GM21367 (cell line): ENCODE results near the gene SMARCC2.

ENCODE experiments used
- ATAC-seq: cut with Tn5 transposase; IDR thresholded peaks from one replicate; pipeline ENCODE4 v1.9.1; 2021; ENCODE audit not compliant: unreplicated experiment

SMARCC2 gene

GRCh38 chr12:56152756-56153677 lies 36.3 kb downstream of the SMARCC2 start:
- ATAC-seq, result no peak

GRCh38 chr12:56152132-56152755 lies 37.0 kb downstream of the SMARCC2 start, which contains the start of gene MYL6B:
MYL6B (plus strand) TSS chr12:56152587; CDS start chr12:56153919, 1,332 bp downstream.
- peak; percentile 66 for ATAC-seq

GRCh38 chr12:56151672-56152131 lies 37.6 kb downstream of the SMARCC2 start:
- no peak for ATAC-seq

GRCh38 chr12:56150563-56150962 lies 38.7 kb downstream of the SMARCC2 start:
- ATAC-seq, result no peak

DNA sequence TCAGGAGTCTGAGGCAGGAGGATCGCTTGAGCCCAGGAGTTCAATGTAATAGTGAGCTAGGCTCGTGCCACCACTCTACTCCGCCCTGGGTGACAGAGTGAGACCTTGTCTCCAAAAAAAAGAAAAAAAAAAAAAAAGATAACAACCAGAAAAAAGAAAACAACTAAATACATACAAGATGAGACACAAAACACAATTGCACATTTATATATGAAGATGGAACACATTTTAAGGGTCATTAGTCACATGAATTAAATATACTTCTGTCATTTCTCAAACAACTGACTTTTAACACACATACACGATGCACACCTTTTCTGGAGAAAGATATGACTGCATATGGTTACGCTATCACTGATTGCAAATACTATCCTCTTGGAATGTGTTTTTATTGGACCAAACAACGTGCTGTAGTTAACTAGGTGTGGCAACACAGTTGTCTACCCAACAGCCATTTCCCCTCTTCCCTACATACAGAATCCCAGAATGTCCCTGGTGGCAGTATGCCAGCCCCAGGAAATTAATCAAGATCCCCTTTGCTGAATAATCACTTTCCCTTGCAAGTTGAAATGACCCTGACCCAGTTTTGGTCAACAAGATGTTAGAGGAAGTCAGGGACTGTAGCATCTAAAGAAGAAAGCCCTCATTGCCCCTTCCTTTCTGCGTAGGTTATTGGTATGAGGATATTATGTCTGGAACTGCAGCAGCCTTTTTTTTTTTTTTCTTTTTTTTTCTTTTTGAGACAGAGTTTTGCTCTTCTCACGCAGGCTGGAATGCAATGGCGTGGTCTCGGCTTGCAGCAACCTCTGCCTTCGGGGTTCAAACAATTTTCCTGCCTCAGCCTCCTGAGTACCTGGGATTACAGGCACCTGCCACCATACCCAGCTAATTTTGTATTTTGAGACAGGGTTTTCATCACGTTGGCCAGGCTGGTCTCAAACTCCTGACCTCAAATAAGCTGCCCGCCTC lies 42.5 kb downstream of the SMARCC2 start:
- ATAC-seq, result no peak

GRCh38 chr12:56145217-56145616 lies 44.1 kb downstream of the SMARCC2 start:
- ATAC-seq, result no peak

- no peak for ATAC-seq
Measured at GRCh38 chr12:56143870-56144269, 45.4 kb downstream of the SMARCC2 start.

- no peak for ATAC-seq
Measured at GRCh38 chr12:56143217-56143616, 46.1 kb downstream of the SMARCC2 start.

DNA sequence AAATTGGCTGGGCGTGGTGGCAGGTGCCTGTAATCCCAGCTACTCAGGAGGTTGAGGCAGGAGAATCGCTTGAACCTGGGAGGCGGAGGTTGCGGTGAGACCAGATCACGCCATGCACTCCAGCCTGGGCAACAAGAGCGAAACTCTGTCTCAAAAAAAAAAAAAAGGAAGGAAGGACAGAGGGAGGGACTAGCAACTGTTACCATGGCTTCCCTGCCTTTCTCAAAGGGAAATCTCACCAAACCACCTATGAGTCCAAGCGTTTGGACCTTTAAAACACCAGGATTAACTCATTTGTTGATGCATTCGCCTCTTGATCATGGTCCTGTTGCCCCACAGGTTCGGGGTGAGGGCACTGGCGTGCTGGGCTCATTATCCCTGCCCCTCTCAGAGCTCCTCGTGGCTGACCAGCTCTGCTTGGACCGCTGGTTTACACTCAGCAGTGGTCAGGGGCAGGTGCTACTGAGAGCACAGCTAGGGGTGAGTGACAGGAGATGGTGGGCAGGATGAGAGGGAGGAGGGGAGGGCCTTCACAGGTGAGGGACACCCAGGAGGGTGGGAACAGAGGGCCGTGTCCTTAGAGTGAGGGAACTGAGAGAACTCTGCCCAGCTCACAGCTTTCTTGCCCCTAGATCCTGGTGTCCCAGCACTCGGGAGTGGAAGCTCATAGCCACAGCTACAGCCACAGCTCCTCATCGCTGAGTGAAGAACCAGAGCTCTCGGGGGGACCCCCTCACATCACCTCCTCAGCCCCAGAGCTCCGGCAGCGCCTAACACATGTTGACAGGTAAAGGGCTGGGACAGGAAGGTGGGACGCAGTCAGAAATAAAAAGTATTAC lies 47.1 kb downstream of the SMARCC2 start:
- no peak for ATAC-seq

GRCh38 chr12:56137853-56138571 lies 51.3 kb downstream of the SMARCC2 start:
- no peak for ATAC-seq

DNA sequence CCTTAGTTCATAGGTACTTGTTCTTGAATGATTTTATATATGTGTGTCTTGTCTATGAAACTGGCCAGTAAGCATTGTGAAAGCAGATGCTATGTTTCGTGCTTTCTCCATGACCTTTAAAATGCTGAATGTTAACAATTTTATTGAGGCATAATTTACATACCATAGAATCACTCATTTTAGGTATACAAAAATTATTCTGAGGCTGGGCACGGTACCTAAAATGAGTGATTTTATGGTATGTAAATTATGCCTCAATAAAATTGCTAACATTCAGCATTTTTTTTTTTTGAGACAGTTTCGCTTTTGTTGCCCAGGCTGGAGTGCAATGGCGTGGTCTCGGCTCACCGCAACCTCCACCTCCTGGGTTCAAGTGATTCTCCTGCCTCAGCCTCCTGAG lies 54.4 kb downstream of the SMARCC2 start:
- no peak for ATAC-seq

DNA sequence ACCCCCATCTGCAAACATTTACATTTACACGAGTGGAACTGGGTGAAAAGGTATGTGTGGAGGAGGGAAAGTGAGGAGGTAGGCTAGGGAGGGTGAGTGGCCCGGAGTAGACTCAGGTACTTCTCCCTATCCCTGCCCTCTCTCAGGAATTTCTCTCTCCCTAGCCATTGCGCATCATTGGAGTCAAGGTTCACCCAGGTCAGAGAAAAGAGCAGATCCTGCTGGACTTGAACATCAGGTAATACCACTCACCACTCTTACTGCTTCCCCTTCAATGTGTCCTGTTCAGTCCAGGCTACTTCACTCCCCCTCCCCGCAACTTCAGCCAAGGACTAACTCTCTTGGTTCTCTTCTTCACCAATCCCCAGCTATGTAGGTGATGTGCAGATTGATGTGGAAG lies 58.4 kb downstream of the SMARCC2 start:
- ATAC-seq, result no peak

DNA sequence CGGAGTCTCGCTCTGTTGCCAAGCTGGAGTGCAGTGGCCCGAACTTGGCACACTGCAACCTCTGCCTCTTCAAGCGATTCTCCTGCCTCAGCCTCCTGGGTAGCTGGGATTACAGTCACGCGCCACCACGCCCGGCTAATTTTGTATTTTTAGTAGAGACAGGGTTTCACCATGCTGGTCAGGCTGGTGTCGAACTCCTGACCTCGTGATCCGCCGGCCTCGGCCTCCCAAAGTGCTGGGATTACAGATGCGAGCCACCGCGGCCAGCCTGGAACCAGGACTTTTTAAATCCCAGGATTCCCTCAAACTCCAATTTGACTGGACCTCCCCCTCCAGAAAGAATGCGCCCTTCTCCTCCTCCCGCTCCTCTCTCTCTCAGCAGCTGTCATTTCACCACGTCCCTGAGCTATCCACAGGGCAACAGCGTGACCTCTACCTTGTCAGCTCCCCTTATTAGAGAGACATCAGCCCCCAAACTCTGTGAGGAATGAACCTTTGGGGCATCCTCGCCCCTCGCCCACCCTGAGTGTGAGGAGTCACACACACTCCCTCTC lies 59.3 kb downstream of the SMARCC2 start:
- ATAC-seq, result no peak

DNA sequence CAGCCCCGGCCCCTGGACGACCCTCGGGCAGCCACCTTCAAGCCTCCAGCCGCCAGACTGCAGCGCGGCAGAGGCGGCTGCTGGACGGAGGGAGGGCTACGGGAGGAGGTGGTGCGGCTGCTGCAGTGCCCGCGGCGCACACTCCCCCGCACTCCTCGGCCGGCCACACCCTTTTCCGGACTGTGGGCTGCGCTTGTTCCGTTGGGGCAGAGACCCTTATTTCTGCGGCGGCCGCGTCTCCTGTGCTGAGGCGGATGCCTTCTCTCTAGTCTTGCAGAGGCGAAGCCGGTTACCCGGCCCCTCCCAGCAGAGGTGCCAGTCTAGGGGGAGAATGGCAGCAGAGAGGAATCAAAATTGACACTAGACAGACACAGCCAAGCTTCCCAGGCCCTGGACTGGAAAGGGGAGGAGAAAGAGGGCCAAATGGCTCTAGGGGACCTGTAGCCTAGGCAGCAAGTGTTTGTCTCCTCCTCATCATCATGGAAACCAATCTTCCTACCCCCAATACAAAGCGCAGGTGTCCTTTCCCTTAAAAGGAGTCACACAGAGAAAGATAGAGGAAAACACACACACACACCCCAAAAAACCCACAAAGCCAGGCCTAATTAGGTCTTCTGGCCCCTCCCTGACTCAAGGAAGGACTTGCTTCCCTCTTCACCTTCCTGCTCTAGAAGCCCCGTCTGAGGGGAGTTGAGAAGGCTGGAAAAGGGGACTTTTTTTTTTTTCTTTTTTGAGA lies 59.9 kb downstream of the SMARCC2 start:
- no peak for ATAC-seq

DNA sequence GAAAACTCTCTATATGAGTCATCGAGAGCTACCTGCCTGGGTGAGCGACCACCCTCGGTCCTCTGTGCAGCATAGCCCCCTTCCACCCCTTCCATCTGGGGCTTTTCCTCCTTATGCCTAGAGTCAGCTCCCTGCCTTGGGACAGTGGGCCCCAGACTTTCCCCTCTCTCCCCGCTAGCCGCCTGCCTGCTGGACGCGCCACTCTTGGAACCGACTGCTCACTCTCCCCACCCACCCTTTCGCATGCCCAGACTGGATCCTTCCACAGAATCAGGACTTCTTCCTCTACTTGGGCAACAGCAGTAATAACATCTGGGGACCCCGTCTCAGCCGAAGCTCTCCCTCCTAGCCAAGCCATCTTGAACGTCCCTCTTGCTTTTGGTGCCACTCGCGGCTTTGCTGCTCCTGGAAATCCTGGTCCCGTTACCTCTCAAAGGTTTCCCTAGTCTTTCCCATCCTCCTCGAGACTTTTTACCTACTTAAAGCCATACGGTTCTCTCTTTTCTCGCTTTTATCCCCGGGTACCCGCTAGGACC lies 60.5 kb downstream of the SMARCC2 start:
- peak; percentile 1 for ATAC-seq

- peak; percentile 84 for ATAC-seq
Measured at GRCh38 chr12:56127888-56128669, 61.2 kb downstream of the SMARCC2 start, which contains the start of gene ESYT1. ESYT1 (plus strand) TSS chr12:56128267; CDS start chr12:56128320, 53 bp downstream.

DNA sequence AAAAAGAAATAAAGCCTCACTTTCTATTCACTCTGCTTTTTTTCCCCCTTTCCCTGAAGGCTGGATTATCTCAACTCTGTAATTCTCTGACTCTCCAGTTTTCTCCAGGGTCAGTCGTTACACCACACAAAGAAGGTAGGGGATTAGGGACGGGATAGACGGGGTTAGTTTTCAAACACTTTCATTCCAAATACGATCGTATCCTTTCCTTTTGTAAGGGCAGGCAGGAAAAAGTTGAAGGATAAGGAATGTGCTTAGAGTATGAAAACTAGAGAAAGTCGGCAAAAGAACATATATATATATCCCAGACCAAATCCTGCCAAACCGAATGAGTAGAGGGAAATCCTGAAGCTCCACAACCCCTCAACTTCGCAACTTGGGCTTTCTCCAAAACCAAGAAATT lies 61.8 kb downstream of the SMARCC2 start:
- ATAC-seq, result no peak
